Kidney epithelial cell (primary cell): ENCODE data around the gene GLT1D1. TPM values are rescaled to one million over a fixed set of nuclear protein-coding genes. Genes with fewer than 3 reads are reported as not detected.

Experiments used
- DNase-seq: peaks from one replicate; pipeline ENCODE4 v3.0.0-alpha.2; 2010; ENCODE audit warnings: low read depth
- H3K27me3 ChIP-seq: 2 replicates; pipeline ENCODE4 v1.6.0; 2011; ENCODE audit warnings: low read length; ENCODE audit not compliant: control insufficient read depth, insufficient read depth
- H3K36me3 ChIP-seq: 2 replicates; pipeline ENCODE4 v1.5.1; 2011; ENCODE audit warnings: low read length; ENCODE audit not compliant: control insufficient read depth, insufficient read depth
- H3K4me3 ChIP-seq: 2 replicates; pipeline ENCODE4 v1.5.1; 2011; ENCODE audit warnings: low read depth, mild to moderate bottlenecking, control low read depth, low read length
- total RNA-seq: library from RNA; depleted of rRNA; stranded (reverse); fragments of >200 nt; gene quantifications from 2 replicates; pipeline ENCODE4 v1.2.3, GENCODE V29; 2015
- TF ChIP-seq, protein P1 (sequence below): IDR thresholded peaks from 2 replicates; pipeline ENCODE4 v1.5.1; 2011; ENCODE audit warnings: mild to moderate bottlenecking, moderate library complexity, low read length, control low read depth, inconsistent platforms; ENCODE audit not compliant: insufficient read depth, poor library complexity, severe bottlenecking

GLT1D1 gene
- total RNA-seq, 1 donor from 2014 or later, result 1.7 TPM

DNA sequence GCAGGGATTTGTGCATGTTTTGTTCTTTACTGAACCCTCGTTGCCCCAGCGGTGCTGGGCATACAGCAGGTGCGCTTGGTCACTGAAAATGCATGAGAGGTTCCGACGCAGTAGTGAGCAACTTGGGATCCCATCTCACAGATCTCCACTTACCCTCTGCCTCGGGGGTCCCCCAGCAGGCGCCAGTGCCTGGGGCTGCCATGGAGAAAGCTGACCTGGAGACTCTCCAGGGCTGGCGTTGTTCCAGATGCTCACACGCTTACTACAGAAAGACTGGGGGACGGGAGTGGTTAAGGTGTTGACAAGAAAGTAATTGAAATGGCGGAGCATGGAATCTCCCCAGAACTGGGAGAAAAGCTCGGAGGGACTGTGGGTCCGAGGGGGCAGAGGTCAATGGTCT, 14.2 kb downstream of the GLT1D1 start:
- H3K36me3 ChIP-seq, result no peaks in the 10 kb centered on the region
- TF ChIP-seq, protein P1, sequence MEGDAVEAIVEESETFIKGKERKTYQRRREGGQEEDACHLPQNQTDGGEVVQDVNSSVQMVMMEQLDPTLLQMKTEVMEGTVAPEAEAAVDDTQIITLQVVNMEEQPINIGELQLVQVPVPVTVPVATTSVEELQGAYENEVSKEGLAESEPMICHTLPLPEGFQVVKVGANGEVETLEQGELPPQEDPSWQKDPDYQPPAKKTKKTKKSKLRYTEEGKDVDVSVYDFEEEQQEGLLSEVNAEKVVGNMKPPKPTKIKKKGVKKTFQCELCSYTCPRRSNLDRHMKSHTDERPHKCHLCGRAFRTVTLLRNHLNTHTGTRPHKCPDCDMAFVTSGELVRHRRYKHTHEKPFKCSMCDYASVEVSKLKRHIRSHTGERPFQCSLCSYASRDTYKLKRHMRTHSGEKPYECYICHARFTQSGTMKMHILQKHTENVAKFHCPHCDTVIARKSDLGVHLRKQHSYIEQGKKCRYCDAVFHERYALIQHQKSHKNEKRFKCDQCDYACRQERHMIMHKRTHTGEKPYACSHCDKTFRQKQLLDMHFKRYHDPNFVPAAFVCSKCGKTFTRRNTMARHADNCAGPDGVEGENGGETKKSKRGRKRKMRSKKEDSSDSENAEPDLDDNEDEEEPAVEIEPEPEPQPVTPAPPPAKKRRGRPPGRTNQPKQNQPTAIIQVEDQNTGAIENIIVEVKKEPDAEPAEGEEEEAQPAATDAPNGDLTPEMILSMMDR, result no peak
- no peak for DNase-seq

DNA sequence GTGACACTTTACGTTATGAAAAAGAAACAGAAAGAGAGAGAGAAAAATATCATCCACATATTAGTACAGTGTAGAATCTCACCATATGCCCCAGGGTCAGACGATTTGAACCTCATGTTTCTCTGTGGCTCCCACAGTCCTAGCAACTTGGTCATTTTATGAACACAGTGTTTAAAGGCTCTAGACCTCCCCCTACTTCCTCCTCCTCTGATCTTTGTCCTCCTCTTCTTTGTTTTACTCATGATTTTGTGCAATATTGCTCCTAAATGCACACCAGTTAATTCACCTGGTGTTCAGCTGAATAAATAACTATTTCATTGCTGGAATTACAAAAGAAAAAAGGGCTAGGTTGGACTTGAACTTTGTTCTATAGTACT, 18.2 kb downstream of the GLT1D1 start:
- TF ChIP-seq, protein P1, result no peak
- no peaks in the 10 kb centered on the region for H3K36me3 ChIP-seq
- no peak for DNase-seq
- H3K4me3 ChIP-seq, result no peak overlapping the region
- H3K27me3 ChIP-seq, result no peaks in the 10 kb centered on the region

More for the DNA sequence above, 14.2 kb downstream of the GLT1D1 start:
- H3K27me3 ChIP-seq, result no peaks in the 10 kb centered on the region
- H3K4me3 ChIP-seq, result no peak overlapping the region

DNA sequence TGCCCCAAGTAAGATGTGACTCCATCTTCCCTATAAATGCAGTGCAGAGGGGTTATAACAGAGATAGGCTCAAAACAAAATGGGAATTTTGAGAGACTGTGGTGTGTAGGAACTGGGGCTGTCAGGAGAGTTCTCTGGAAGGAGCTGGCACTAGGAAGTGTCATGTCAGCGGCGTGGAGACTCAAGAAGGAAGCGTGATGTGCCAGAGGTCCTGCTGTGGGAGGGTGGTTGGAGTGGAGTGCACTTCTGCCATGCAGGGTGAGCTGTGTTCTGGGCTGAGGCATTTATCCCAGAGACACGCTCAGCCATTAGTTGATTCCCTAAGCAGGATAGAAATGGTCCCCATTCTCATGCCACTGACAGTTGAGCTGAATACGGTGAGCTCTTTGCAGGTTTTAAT, 19.0 kb downstream of the GLT1D1 start:
- TF ChIP-seq, protein P1, result no peak
- Histone ChIP-seq H3K4me3 (no peak overlapping the region), H3K36me3 (no peaks in the 10 kb centered on the region), H3K27me3 (no peaks in the 10 kb centered on the region)
- DNase-seq, result no peak

DNA sequence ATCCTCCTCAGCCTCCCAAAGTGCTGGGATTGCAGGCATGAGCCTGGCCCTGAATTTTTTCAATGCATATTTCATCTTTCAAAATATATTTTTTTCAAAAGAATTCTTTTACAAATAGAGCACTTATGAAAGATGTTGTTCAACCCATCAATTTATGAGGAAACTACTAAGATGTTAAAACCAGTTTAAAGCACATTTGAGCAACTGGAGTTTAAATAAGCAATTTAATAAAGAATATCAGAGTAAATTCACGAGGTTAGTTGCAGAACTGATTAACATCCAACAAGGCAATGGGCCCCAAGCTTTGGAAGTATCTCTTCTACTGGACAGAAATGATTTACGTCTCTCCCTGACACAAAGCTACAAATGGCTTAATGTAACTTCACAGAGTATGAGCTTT, 23.3 kb downstream of the GLT1D1 start:
- H3K27me3 ChIP-seq, result no peaks in the 10 kb centered on the region
- no peaks in the 10 kb centered on the region for H3K36me3 ChIP-seq
- H3K4me3 ChIP-seq, result no peak overlapping the region
- DNase-seq, result no peak
- TF ChIP-seq, protein P1, result no peak

DNA sequence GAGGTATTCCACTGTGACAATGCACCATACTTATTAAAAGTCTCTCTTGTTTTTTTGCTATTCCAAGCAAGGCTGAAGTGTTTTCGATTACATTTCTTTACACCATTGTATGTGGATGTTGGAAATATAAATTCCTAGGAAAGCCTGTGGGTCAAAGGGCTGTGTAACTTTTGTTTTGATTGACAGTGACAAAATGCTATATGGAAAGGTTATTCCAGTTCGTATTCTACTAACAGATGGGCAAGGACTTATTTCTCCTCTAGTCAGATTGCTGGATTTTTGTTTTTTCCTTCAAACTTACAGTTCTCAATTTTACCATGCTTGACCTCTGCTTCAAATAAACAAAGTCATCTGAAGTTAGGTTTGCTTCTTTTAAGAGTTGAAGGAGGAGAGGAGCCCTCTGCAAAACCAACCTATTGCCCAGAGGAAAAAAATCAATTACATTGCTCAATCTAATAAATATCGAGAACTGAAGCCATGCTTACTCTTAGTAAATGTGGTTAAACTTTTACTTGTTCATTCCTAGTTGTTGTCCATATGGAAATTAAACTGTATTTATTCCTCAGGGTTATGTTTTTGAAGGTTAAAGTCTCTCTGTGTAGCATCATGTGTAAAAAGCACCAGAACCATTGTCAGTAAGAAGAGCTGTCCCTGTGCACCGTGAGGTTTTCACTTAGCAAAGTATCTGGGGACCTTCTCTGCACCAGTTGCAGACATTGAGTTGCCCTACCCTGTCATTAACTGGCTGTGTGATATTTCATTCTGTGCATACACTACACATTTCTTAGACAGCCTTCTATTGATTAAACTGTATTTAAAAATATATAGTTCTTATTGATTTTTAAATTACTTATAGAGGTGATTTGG, 26.9 kb downstream of the GLT1D1 start:
- Histone ChIP-seq H3K4me3 (no peak overlapping the region), H3K27me3 (no peaks in the 10 kb centered on the region), H3K36me3 (no peaks in the 10 kb centered on the region)
- TF ChIP-seq, protein P1, result no peak
- DNase-seq, result no peak

DNA sequence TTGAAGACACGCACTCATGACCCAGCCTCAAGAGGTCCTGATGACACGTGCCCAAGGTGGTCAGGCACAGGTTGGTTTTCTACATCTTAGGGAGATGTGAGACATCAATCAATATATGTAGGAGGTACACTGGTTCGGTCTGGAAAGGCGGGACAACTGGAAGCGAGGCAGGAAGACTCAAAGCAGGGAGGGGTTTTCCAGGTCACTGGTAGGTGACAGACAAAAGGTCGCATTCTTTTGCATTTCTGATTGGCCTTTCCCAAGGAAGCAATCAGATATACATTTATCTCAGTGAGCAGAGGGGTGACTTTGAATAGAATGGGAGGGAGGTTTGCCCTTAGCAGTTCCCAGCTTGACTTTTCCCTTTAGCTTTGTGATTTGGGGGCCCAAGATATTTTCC, 38.6 kb downstream of the GLT1D1 start:
- Histone ChIP-seq H3K27me3 (no peaks in the 10 kb centered on the region), H3K36me3 (no peaks in the 10 kb centered on the region), H3K4me3 (no peak overlapping the region)
- TF ChIP-seq, protein P1, result no peak
- DNase-seq, result no peak
